Measurements from ENCODE around the gene GDPGP1.

Gene GDPGP1

DNA sequence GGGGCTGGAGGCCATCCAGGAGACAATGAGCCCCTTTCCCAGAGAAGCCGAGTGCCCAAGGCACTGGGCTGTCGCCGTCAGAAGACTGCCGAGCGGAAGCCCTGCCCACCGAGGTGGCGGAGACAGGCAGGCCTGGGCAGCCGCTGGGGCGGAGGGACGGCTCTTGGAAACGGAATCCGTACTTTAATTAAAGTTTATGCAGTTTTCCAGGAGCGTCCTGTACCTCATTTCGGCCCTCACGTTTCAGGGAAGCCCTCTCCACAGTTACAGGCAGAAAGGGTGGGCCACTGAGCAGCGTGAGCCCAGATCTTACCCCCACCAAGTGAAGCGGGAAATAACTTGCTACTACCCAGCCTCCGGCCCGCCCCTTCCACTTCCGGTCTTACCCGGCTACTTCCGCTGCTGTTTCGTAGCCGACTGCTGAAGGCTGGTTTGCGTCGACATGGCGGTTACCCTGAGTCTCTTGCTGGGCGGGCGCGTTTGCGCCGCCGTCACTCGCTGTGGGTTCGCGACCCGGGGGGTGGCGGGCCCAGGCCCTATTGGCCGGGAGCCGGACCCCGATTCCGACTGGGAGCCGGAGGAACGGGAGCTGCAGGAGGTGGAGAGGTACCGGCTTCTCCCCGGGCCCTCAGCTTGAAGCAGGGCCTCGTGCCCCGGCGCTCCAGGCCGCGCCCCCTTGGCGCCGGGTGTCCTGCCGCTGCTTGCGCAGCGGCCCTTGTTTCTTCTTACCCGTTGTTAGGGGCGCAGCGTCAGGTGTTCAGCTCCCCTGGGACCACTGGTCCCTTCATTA lies 31.5 kb downstream of the GDPGP1 start, which contains the start of gene NGRN:
NGRN (plus strand) TSS at position 402 of the 790 bp plus-strand sequence; CDS start at position 443, 41 bp downstream.
- peak within 1 kb of the TSS; percentile 95 for H3K4me3 ChIP-seq (ENCODE audit: low read depth, low read length)
- peaks cover 18% of the 10 kb centered on the region for H3K36me3 ChIP-seq
- H3K27me3 ChIP-seq = no peaks in the 10 kb centered on the region
- no peaks in the 10 kb centered on the region for H3K9me3 ChIP-seq
- H3K4me1 ChIP-seq = no peaks in the 10 kb centered on the region; the same call in 1 of the 2 replicates
- TF ChIP-seq, protein P1, sequence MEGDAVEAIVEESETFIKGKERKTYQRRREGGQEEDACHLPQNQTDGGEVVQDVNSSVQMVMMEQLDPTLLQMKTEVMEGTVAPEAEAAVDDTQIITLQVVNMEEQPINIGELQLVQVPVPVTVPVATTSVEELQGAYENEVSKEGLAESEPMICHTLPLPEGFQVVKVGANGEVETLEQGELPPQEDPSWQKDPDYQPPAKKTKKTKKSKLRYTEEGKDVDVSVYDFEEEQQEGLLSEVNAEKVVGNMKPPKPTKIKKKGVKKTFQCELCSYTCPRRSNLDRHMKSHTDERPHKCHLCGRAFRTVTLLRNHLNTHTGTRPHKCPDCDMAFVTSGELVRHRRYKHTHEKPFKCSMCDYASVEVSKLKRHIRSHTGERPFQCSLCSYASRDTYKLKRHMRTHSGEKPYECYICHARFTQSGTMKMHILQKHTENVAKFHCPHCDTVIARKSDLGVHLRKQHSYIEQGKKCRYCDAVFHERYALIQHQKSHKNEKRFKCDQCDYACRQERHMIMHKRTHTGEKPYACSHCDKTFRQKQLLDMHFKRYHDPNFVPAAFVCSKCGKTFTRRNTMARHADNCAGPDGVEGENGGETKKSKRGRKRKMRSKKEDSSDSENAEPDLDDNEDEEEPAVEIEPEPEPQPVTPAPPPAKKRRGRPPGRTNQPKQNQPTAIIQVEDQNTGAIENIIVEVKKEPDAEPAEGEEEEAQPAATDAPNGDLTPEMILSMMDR (IDR thresholded peaks at IDR 0.05; ENCODE audit: low read depth, low read length) = no peak
- DNase-seq = peak; percentile 92

- H3K4me1 ChIP-seq = no peaks in the 10 kb centered on the region; the same call in 1 of the 2 replicates
- DNase-seq = peak; percentile 59
- peak overlapping the region; percentile 95 for H3K4me3 ChIP-seq (ENCODE audit: low read depth, low read length)
- no peaks in the 10 kb centered on the region for H3K9me3 ChIP-seq
- H3K36me3 ChIP-seq = peaks cover 22% of the 10 kb centered on the region
- no peaks in the 10 kb centered on the region for H3K27me3 ChIP-seq
- TF ChIP-seq, protein P1 (IDR thresholded peaks at IDR 0.05; ENCODE audit: low read depth, low read length) = no peak
These were observed 32.0 kb downstream of the GDPGP1 start for GRCh38 chr15:90266061-90266431.

DNA sequence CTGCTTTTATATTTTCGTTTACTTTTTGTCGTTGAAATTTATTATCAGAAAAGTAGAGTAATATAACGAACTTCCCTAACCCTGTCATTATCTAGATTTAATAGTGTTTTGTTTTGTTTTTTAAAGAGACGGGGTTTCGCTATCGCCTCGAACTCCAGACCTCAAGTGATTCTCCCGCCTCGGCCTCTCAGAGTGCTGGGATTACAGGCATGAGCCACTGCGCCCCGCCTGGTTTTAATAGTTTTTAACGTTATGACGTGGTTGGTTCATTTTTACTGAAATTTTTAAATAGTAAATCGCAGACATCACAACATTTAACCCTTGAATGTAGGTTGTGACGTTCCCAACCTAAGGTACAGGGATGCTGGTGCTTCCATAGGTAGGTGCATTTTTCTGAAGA lies 32.5 kb downstream of the GDPGP1 start:
- Histone ChIP-seq H3K27me3 (no peaks in the 10 kb centered on the region), H3K36me3 (peaks cover 26% of the 10 kb centered on the region), H3K4me1 (no peaks in the 10 kb centered on the region; the same call in 1 of the 2 replicates), H3K4me3 (ENCODE audit: low read depth, low read length) (peak overlapping the region; percentile 95), H3K9me3 (no peaks in the 10 kb centered on the region)
- TF ChIP-seq, protein P1 (IDR thresholded peaks at IDR 0.05; ENCODE audit: low read depth, low read length) = no peak
- no peak for DNase-seq

GRCh38 chr15:90268415-90268814 lies 34.4 kb downstream of the GDPGP1 start:
- no peaks in the 10 kb centered on the region; the same call in 1 of the 2 replicates for H3K4me1 ChIP-seq
- H3K27me3 ChIP-seq = no peaks in the 10 kb centered on the region
- H3K4me3 ChIP-seq (ENCODE audit: low read depth, low read length) = no peak overlapping the region
- H3K36me3 ChIP-seq = peaks cover 45% of the 10 kb centered on the region
- TF ChIP-seq, protein P1 (IDR thresholded peaks at IDR 0.05; ENCODE audit: low read depth, low read length) = no peak
- no peaks in the 10 kb centered on the region for H3K9me3 ChIP-seq
- no peak for DNase-seq

DNA sequence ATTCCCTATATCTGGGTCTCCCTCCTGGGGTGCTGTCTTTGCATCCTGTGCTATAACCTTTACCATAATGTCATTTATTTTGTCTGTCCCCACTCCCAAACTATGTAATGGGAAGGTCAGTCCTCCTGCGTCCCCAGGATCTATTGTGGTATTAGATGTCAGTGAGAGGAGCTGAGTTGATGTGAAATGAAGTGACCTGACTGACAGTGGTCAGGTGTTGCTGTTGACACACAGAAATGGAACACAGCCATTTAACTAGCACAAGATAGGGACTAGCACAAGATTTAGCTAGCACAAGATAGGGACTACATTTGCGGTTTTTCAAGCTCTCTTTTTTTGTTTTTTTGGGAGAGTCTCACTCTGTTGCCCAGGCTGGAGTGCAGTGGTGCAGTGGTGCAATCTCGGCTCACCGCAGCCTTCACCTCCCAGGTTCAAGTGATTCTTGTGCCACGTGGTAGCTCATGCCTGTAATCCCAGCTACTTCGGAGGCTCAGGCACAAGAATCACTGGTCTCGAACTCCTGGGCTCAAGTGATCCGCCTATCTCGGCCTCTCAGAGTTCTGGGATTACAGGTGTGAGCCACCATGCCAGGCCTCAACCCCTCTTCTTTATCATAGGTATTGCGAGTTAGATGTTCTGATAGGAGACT lies 36.6 kb downstream of the GDPGP1 start:
- Histone ChIP-seq H3K4me1 (no peaks in the 10 kb centered on the region), H3K36me3 (peaks cover 58% of the 10 kb centered on the region)
- no peak for DNase-seq

More for the DNA sequence above, 36.6 kb downstream of the GDPGP1 start:
- Histone ChIP-seq H3K4me3 (ENCODE audit: low read depth, low read length) (no peak overlapping the region), H3K9me3 (no peaks in the 10 kb centered on the region), H3K27me3 (no peaks in the 10 kb centered on the region)
- TF ChIP-seq, protein P1 (IDR thresholded peaks at IDR 0.05; ENCODE audit: low read depth, low read length) = no peak

All from BE2C (cell line).